ENCODE results near the gene SRPK3. TPM values are rescaled to one million over a fixed set of nuclear protein-coding genes. Genes with fewer than 3 reads are reported as not detected.

The SRPK3 gene
- total and polyA plus RNA-seq, 2 experiments from 2014 or later: 0.15 TPM; not detected in 1

GRCh38 chrX:153777261-153778090 is 3.4 kb upstream of the SRPK3 start (continued):
- TF ChIP-seq REST (IDR thresholded peaks at IDR 0.05; ENCODE audit: unreplicated experiment) (no peak), EZH2phosphoT487 (IDR thresholded peaks at IDR 0.05; ENCODE audit: unreplicated experiment) (no peak), CTCF (conservative IDR thresholded peaks at IDR 0.05; ENCODE audit: low read depth in 2 of 2) (no peak), NANOG (IDR thresholded peaks at IDR 0.05; ENCODE audit: borderline replicate concordance) (no peak), EZH2 (IDR thresholded peaks at IDR 0.05; ENCODE audit: low read depth, unreplicated experiment) (no peak), ZNF331 (CRISPR knock-in tag; IDR thresholded peaks at IDR 0.05; ENCODE audit: low read depth) (no peak), CREB1 (CRISPR knock-in tag; IDR thresholded peaks at IDR 0.05; ENCODE audit: low read depth) (no peak)
- TF ChIP-seq, protein P1, sequence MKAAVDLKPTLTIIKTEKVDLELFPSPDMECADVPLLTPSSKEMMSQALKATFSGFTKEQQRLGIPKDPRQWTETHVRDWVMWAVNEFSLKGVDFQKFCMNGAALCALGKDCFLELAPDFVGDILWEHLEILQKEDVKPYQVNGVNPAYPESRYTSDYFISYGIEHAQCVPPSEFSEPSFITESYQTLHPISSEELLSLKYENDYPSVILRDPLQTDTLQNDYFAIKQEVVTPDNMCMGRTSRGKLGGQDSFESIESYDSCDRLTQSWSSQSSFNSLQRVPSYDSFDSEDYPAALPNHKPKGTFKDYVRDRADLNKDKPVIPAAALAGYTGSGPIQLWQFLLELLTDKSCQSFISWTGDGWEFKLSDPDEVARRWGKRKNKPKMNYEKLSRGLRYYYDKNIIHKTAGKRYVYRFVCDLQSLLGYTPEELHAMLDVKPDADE (IDR thresholded peaks at IDR 0.05): no peak

GRCh38 chrX:153778181-153778580 is 2.7 kb upstream of the SRPK3 start:
- Histone ChIP-seq H3F3A (replicated peaks; ENCODE audit: low read depth) (no peaks in the 10 kb centered on the region), H3K27me3 (ENCODE audit: insufficient read depth) (no peaks in the 10 kb centered on the region), H3K4me2 (no peak overlapping the region), H3K79me2 (replicated peaks; ENCODE audit: insufficient read depth) (no peaks in the 10 kb centered on the region), H2AFZ (no peak overlapping the region), H4K20me1 (replicated peaks; ENCODE audit: insufficient read depth) (no peaks in the 10 kb centered on the region), H3K36me3 (ENCODE audit: insufficient read depth) (no peaks in the 10 kb centered on the region), H3K27ac (ENCODE audit: low read depth) (no peak overlapping the region), H3K9me2 (ENCODE audit: insufficient read depth) (no peaks in the 10 kb centered on the region), H3K4me1 (ENCODE audit: insufficient read depth) (no peaks in the 10 kb centered on the region), H3K4me3 (no peak overlapping the region)
- no peak for ATAC-seq
- no peaks in the 10 kb centered on the region for H3K36me3 Mint-ChIP-seq (ENCODE audit: low read depth)
- peaks cover 5% of the 10 kb centered on the region for H3K27me3 Mint-ChIP-seq (ENCODE audit: insufficient read depth, low read depth, poor library complexity)
- H3K4me1 Mint-ChIP-seq: peaks cover 7% of the 10 kb centered on the region; the same call in 2 of the 3 replicates
- no peak overlapping the region for H3K27ac Mint-ChIP-seq
- no peak for DNase-seq (ENCODE audit: low spot score)
- no peak overlapping the region for H3K4me3 Mint-ChIP-seq
- no peaks in the 10 kb centered on the region for H3K9me3 Mint-ChIP-seq
- no peak for TF ChIP-seq ZNF331 (CRISPR knock-in tag; IDR thresholded peaks at IDR 0.05; ENCODE audit: low read depth)
- TF ChIP-seq CREB1 (CRISPR knock-in tag; IDR thresholded peaks at IDR 0.05; ENCODE audit: low read depth): no peak
- TF ChIP-seq CTCF (conservative IDR thresholded peaks at IDR 0.05; ENCODE audit: low read depth in 2 of 2): no peak
- no peak for TF ChIP-seq NANOG (IDR thresholded peaks at IDR 0.05; ENCODE audit: borderline replicate concordance)
- TF ChIP-seq JUNB (IDR thresholded peaks at IDR 0.05; ENCODE audit: unreplicated experiment): no peak
- TF ChIP-seq EZH2phosphoT487 (IDR thresholded peaks at IDR 0.05; ENCODE audit: unreplicated experiment): no peak
- no peak for TF ChIP-seq ZNF114 (CRISPR knock-in tag; IDR thresholded peaks at IDR 0.05)
